NCI-H2227 (cell line): ENCODE results near the gene SHD.
"Not testable (repeated sequence)": the region's sequence is repeated elsewhere in the genome, so short reads cannot be mapped to it uniquely, and the experiment has no call there.

Experiments
- DNase-seq: peaks from one replicate; lab custom pipeline; 2025; ENCODE audit not compliant: unreplicated experiment; lab: John Stamatoyannopoulos, UW

SHD gene

DNA sequence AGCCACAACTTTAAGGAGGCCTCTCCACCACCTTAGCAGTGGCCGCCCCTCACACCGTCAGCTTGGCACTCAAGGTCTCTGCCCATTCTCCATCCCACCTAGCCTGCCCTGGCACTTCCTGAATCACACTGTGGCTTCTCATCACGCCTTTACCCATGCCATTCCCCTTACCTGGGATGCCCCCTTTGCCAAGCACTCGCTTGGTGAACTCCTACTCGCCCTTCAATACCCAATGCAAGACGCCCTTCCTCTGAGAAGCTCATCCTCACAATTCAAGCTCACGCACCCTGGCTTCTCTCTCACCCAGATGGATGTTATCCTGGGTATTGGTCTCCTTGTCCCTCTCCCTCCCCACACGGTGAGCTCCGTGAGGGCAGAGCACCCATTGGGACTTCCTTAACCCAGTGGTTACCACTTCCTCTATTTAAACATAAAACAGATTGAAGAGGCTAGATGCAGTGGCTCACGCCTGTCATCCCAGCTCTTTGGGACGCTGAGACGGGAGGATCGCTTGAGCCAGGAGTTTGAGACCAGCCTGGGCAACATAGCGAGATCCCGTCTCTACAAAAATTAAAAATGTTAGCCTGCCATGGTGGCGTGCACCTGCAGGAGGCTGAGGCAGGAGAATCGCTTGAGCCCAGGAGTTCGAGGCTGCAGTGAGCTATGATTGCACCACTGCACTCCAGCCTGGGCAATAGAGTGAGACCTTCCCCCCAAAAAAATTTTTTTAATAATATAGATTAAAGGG is 12.6 kb upstream of the SHD start:
- no peak for DNase-seq

DNA sequence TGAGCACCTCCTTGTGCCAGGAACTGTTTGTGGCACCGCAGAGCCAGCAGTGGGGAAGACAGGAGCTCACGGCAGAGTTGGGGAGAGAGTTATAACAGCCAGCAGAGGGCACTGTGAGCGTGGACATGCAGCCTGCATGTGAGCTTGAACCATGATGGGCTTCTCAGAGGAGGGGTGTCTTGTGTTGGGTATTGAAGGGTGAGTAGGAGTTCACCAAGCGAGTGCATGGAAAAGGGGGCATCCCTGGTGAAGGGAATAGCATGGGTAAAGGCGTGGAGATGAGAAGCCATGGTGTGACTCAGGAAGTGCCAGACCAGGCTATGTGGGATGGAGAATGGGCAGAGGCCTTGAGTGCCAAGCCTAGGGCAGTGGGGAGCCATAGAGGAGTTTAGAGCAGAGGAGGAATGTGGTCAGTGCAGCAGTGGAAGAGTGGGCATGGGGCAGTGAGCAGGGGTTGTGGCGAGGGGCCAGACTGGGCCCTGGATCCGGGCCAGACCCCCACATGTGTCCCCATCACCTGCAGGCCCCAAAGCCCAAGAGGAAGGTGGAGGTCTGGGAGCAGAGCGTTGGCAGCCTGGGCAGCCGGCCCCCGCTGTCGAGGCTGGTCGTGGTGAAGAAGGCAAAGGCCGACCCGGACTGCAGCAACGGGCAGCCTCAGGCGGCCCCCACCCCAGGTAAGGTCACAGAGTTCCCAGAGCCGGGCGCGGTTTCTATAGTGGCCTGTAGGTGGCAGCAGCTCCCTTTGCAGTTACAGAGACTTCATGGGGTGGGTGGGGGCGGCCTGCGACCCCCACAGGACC is 11.8 kb upstream of the SHD start:
- peak; percentile 42 for DNase-seq

DNA sequence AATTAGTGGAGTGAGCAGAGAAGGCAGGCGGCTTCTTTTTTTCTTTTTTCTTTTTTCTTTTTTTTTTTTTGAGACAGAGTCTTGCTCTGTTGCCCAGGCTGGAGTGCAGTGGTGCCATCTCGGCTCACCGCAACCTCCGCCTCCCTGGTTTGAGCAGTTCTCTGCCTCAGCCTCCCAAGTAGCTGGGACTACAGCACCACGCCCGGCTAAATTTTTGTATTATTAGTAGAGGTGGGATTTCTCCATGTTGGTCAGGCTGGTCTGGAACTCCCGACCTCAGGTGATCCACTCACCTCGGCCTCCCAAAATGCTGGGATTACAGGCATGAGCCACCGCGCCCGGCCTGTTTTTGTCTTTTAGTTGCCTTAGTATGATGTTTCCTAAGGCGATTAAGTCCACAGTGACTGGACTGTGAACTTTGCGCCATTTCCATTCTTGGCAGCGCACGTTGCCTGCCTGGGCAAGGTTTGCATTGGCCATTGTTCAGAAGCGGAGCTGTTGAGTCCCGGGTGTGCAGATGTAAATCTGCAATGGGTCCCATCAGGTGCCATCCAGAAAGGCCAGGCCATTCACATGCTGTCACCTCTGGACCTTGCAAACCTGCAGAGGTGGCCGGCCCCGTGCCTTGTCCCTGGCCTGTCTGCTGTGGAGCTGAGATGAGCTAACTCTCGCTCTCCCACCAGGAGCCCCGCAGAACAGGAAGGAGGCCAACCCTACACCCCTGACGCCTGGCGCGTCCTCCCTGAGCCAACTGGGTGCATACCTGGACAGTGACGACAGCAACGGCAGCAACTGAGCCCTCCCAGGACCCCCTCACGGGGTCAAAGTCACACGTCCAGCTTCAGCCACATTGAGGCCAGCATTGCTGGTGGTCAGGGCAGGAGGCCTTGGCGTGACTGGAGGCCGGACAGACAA is 10.9 kb upstream of the SHD start:
- no peak for DNase-seq

DNA sequence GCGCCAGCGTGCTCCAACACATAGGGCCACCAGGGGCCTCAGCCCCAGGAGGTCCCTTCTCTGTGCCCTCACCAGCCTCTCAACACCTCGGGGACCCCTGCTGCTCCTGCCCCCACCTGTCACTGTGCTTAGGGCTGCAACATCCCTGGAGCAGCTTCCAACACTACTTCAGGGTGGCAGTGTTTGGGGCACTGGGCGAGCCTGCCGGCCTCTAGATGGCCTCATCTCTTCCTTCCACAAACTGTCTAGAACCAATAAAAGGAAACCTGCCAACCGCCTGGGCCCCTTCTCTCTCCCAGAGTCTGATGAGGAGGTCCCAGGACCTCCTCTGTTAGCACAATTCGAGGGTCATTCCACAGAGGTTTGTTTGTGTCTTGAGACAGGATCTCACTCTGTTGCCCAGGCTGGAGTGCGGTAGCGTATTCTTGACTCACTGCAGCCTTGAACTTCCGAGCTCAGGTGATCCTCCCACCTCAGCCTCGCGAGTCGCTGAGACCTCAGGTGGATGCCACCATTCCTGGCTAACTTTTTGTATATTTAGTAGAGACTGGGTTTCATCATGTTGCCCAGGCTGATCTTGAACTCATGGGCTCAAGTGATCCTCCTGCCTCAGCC is 10.1 kb upstream of the SHD start:
- no peak for DNase-seq

DNA sequence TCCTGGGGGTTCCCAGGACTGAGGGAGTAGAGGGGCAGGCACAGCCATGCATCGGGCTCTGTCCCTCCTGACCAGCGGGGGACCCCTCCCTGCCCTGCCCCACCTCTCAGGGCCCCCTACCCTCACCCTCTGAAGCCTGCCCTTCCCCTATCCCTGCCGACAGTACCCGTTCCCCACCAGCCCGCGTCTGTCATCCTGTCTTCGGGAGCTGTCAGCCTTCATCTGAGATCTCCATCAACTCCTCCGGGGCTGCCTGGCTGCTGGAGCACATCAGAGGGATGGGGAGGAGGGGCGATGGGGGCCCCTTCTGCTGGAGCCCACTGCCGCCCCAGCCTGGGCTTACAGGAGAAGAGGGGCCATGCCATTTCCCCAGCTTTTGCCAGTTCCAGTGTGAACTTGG is 6.2 kb upstream of the SHD start:
- no peak for DNase-seq

DNA sequence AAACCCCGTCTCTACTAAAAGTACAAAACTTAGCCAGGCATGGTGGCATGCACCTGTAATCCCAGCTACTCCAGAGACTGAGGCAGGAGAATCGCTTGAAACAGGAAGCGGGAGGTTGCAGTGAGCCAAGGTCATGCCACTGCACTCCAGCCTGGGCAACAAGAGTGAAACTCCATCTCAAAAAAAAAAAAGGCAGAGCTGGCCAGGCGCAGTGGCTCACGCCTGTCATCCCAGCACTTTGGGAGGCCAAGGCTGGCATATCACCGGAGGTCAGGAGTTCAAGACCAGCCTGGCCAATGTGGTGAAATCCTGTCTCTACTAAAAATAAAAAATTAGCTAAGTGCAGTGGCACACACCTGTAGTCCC is 4.8 kb upstream of the SHD start:
- DNase-seq, result not testable (repeated sequence)

DNA sequence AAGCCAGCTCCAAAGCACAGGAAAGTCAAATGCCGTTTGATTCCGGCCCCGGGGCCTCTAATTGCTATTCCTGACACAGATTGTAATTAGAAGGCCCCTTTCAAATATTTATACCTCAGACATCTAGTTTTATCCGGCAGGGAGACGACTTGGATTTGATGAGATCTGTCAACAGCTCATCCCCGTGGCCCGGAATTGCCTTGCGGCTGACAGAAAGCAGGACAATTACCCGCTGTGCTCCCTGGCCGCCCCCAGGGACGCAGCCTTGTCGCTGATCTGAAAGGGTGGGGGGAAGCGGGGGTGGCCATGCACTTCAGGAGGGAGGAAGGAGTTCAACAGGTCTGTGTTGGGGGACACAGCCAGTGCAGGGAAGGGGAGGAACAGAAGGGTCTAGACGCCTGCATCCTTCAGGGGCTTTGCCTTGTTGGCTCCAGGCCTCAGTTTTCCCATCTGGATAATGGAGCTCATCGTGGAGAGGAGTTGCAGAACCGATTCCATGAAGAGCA is 1.8 kb upstream of the SHD start:
- peak; percentile 83 for DNase-seq

DNA sequence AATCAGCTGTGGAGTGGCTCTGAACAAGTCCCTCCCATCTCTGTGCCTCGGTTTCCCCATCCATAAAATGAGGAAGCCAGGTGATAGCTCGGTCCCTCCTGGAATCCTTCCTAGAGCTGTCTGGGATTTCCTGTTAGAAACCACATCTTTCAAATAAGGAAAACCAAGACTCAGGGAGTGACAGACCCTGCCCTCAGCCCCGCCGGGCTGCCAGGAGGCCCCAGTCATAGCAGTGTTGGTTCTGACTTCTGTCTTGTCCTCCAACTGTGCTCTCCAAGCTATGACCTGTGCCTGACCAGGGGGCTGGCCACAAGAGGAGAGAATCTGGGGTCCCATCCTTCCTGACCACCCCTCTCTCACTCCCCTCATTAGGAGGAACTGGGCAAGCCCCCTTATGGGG is 1.1 kb upstream of the SHD start:
- DNase-seq, result no peak

DNA sequence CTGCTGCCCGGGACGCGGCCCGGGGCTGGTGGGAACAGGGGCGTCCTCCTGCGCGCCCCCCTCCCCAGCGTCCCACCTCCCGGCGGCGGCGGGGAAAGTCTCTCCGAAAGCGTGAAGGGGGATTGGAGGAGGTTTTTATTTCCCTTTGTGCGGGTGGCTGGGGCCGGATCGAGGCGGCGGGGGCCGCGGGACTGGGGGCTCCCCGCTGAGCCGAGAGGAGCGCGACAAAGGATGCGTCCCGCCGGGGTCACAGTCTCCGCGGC is 132 bp downstream of the SHD start:
- DNase-seq, result no peak

DNA sequence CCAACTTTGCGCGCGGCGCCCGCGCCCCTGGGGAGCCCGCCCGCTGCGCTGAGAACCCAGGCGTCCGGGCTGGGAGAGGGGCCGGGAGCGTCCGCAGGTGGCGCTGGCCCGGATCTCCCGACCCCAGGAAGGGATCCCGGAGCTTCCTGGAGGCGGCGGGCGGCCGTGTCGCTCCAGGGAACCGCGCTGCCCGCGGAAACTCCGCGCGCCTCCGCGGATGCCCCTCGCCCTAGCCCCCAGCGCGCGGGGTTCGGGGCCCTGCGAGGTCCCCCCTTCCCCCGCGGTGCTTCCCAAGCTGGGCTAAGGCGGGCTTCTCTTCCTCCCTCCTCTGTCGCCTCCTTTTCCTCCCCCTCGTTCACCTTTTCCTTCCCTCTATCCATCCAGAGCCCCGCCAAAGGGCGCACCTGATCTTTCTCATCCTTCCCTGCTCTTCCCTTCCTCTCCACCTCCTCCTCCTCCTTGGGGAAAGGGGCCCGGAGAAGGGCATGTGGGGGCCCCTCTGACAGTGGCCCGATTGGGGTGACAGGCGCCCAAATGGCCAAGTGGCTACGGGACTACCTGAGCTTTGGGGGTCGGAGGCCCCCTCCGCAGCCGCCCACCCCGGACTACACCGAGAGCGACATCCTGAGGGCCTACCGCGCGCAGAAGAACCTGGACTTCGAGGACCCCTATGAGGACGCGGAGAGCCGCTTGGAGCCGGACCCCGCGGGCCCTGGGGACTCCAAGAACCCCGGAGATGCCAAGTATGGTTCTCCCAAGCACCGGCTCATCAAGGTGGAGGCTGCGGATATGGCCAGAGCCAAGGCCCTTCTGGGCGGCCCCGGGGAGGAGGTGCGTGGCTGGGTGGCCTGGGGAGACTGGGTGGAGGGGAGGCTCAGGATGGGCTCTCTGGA is 710 bp downstream of the SHD start:
- no peak for DNase-seq

DNA sequence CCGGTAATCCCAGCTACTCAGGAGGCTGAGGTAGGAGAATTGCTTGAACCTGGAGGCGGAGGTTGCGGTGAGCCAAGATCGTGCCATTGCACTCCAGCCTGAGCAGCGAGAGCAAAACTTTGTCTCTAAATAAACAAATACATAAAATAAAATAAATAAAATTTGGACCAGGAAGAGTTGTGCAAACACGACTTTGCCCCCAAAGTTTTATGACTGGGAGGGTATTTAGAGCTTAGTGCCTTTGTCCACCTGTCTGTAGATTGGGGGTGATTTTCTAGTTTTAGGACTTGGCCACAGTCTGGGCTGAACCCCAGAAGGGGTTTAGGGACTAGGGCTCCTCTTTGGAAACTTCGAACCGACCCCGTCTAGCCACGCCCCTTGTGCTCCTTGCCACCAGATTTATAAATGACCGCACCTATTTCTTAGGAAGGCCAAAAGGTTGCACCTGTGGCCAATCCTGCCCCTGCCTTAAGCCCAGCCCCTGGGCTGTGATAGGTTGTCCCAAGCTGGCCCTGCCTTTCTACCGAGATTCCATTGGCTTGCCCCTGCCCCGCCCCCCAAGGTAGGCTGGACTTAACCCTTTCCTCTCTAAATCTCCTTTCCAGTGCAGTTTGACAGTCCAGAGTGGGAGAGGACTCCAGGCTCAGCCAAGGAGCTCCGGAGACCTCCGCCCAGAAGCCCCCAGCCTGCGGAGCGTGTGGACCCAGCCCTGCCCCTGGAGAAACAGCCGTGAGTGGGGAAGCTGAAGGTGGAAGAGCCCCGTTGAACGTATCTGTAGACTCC is 5.3 kb downstream of the SHD start:
- no peak for DNase-seq

DNA sequence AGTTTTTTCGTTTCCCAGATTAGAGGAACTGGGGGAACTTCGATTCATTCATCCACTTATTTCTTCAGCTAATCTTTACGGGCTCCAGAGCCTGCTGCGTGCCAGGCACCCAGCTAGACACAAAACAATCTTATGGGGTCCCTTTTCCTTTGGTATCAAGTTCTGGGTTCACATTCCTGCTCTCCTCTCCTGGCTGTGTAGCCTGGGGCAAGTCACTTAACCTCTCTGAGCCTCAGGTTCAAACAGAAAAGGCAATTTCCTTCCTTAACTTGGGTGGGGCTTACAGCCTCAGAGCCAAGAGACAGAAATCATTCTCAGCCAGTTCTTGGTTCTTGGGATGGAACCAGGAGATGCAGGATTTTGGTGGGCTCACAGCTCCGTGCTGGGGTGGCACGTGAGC is 5.9 kb downstream of the SHD start:
- no peak for DNase-seq

DNA sequence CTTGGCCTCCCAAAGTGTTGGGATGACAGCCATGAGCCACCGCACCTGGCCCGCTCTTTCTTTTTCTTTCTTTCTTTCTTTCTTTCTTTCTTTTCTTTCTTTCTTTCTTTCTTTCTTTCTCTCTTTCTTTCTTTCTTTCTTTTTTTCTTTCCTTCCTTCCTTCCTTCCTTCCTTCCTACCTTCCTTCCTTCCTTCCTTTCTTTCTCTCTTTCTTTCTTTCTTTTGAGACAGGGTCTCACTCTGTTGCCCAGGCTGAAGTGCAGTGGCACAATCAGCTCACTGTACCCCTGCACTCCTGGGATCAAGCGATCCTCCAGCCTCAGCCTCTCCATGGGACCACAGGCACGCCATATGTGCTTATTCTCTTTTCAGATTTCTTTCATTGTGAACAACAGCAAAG is 7.1 kb downstream of the SHD start:
- DNase-seq, result not testable (repeated sequence)

DNA sequence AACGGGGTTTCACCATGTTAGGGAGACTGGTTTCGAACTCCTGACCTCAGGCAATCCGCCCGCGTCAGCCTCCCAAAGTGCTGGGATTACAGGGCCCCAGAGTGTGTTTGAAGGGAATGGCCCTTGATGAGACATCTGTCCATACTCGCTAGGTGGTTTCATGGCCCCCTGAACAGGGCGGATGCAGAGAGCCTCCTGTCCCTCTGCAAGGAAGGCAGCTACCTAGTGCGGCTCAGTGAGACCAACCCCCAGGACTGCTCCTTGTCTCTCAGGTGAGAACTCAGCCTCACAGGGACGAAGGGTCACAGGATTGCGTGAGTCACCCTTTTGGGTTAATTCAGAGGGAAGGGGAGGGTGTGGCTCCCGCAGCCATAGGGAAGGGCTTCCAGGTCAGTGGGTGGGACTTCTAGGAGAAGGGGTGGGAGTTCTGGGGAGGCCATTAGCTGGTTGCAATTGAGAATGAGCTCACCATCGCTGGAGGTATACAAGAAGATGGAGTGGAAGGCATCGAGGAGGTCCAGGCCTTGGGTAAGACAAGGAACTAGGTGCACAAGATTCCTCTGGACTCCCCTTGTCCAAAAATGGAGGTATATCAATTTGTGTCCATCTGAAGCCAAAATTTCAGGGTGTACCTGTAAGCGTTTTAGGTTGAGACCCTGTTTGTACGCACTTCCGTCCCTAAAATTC is 9.2 kb downstream of the SHD start:
- no peak for DNase-seq

DNA sequence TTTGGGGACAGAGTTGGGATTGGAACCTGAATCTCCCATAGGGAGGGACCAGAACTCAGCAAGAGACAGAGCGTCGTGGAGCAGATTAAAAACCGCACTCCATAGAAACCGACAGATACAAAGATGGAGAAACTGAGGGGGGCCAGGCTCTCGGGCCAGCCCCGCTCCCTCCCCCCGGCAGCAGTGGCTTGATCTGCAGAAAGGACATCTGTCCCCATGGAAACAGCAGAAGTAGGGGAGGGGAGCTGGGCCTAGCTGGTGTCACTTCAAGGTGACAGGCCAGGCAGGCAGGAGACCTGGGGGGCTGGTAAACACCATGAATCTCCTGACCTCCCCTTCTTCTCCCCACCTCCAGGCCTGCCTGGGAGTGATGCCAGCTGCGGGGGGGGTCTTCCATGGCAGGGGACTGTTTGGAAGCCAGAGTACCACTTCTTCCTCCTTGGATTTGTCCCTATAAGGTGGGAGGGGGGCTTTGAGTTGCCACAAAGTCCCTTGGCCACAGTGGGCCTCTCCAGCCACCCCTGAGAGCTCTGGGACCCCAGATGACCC is 12.2 kb downstream of the SHD start:
- no peak for DNase-seq

DNA sequence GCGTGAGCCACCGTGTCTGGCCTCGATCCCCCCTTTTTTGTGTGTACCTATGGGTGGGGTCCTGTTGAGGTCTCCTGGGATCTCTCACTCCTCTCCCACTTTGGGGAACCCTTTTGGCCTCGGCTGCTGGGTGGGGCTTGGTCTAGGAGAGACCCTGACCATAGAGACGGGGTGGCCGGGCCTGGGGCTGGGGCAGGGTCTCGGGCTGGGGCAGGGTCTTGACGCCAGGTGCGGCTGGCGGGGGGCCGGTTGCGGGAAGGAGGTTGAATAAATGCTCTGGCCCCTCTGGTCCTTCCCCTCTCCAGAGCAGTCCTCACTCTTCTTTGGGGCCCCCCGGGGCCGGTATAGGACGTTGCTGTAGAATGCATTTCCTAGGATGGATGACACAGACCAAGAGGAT is 13.4 kb downstream of the SHD start:
- DNase-seq, result no peak

DNA sequence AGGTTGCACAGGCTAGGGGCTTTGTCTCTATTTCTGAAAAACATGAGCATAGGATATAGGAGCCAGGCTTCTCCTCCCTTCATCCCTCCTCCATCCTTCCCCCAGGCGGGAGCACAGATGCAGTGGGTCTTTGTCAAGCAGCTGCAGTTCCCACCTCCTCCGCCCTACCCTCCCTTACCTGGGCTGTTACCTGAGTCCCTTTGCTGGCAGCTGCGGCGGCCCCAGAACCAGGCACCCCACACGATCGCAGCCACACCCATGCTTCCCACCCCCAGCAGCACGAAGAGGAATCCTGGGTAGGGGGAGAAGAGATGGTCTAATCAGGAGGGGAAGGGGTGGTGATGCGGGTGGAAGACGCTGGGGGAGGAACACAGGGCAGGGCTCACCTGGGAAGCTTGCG is 15.3 kb downstream of the SHD start:
- DNase-seq, result no peak

DNA sequence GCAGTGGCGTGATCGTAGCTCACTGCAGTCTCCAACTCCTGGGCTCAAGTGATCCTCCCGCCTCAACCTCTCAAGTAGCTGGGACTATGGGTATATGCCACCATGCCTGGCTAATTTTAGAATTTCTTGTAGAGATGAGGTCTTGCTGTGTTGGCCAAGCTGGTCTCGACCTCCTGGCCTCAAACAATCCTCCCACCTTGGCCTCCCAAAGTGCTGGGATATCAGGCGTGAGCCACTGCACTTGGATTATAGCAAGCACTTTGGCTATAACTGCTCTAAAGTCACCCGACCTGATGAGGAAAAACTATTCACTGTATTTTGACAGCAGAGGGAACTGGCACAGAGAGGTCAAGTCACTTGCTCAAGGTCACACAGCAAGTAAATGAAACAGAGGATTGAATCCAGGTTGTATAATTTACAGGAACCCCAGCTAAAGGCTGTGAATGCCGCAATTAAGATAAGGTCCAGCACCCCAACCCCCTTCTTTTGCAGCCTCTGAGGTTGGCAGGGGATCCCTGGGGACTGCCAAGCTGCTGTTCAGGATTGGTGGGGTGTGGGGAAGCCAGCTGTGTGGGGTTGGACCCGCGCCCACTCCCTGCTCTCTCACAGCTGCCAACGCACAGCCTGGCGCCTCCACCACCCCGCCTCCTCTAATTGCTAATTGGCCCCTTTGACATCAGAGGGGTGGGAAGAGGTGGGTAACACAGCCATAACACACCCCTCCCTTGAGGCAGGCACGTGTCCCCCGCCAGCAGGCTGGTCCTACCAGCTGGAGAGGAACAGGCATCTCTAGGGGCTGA is 17.1 kb downstream of the SHD start:
- peak; percentile 77 for DNase-seq
